Keratinocyte (primary cell): ENCODE results near the gene ADCY5.

Experiments
- CTCF ChIP-seq, 3 experiments: IDR thresholded peaks in 1 of 3; conservative IDR thresholded peaks in 1 of 3; optimal IDR thresholded peaks in 1 of 3; 2 replicates in 2 of 3; 3 replicates in 1 of 3; pipeline versions ENCODE3 to v1.5.1; 2011; ENCODE audit warnings: low read length in 3 of 3, mild to moderate bottlenecking in 3 of 3, moderate library complexity in 2 of 3, control low read depth in 1 of 3, inconsistent platforms in 1 of 3; ENCODE audit not compliant: insufficient read depth in 2 of 3; ENCODE audit errors: extremely low read depth in 1 of 3
- EZH2 ChIP-seq: IDR thresholded peaks from one replicate; pipeline ENCODE4 v1.6.1; 2012; ENCODE audit warnings: inconsistent platforms, mild to moderate bottlenecking, low read length, moderate library complexity

GRCh38 chr3:123337226-123337625 lies 111.7 kb downstream of the ADCY5 start:
- TF ChIP-seq CTCF (optimal IDR thresholded peaks at IDR 0.05 in 1 of 3, IDR thresholded peaks at IDR 0.05 in 1 of 3, conservative IDR thresholded peaks at IDR 0.05 in 1 of 3; ENCODE audit: extremely low read depth in 1 of 3, insufficient read depth in 2 of 3, low read length in 3 of 3) = no peak
- TF ChIP-seq EZH2 = no peak
